GM23338 (cell line): Measurements from ENCODE around the gene HLX. TPM values are rescaled to one million over a fixed set of nuclear protein-coding genes. Genes with fewer than 3 reads are reported as not detected.

ENCODE experiments used
- ATAC-seq: fragments of 200-7000 bp; cut with Tn5 transposase; 3 replicates; pipeline ENCODE4 v1.9.1; 2020
- DNase-seq: peaks from one replicate; pipeline ENCODE4 v3.0.0-alpha.2; 2015; ENCODE audit warnings: low spot score
- H2AFZ ChIP-seq: fragments of 200-600 bp; sonication (generic); 2 replicates; pipeline ENCODE4 v1.8.0; 2016; ENCODE audit warnings: antibody characterized with exemption, mild to moderate bottlenecking, moderate library complexity
- H3F3A ChIP-seq: fragments of 200-600 bp; sonication (generic); replicated peaks from 2 replicates; pipeline ENCODE4 v1.8.0; 2017; ENCODE audit warnings: antibody characterized with exemption, mixed run types, low read depth
- H3K27ac ChIP-seq: fragments of 200-600 bp; sonication (generic); 2 replicates; pipeline ENCODE4 v1.6.1; 2016; ENCODE audit warnings: low read depth
- H3K27me3 ChIP-seq: fragments of 200-600 bp; sonication (generic); 2 replicates; pipeline ENCODE4 v1.8.0; 2016; ENCODE audit warnings: mild to moderate bottlenecking, mixed run types, moderate library complexity; ENCODE audit not compliant: insufficient read depth
- H3K36me3 ChIP-seq: fragments of 200-600 bp; sonication (generic); 2 replicates; pipeline ENCODE4 v1.8.0; 2016; ENCODE audit warnings: mild to moderate bottlenecking; ENCODE audit not compliant: insufficient read depth
- H3K4me1 ChIP-seq: fragments of 200-600 bp; sonication (generic); 2 replicates; pipeline ENCODE4 v1.8.0; 2016; ENCODE audit warnings: mild to moderate bottlenecking, moderate library complexity; ENCODE audit not compliant: insufficient read depth
- H3K4me2 ChIP-seq: fragments of 200-600 bp; sonication (generic); 2 replicates; pipeline ENCODE4 v1.7.1; 2017; ENCODE audit warnings: mixed run types
- H3K4me3 ChIP-seq: fragments of 200-600 bp; sonication (generic); 2 replicates; pipeline ENCODE4 v1.6.1; 2016; ENCODE audit warnings: mixed run types
- H3K79me2 ChIP-seq: fragments of 200-600 bp; sonication (generic); replicated peaks from 2 replicates; pipeline ENCODE4 v1.8.0; 2017; ENCODE audit warnings: mild to moderate bottlenecking; ENCODE audit not compliant: insufficient read depth
- H3K9me2 ChIP-seq: fragments of 200-600 bp; sonication (generic); 2 replicates; pipeline ENCODE4 v1.8.0; 2017; ENCODE audit not compliant: insufficient read depth
- H4K20me1 ChIP-seq: fragments of 200-600 bp; sonication (generic); replicated peaks from 2 replicates; pipeline ENCODE4 v1.8.0; 2017; ENCODE audit warnings: mild to moderate bottlenecking; ENCODE audit not compliant: insufficient read depth
- H3K27ac Mint-ChIP-seq: 2 replicates; pipeline ENCODE4 v1.8.0; 2020; ENCODE audit warnings: inconsistent platforms, mild to moderate bottlenecking, moderate library complexity, mixed read lengths
- H3K27me3 Mint-ChIP-seq: 3 replicates; pipeline ENCODE4 v1.8.0; 2022; ENCODE audit warnings: low read depth, mild to moderate bottlenecking, moderate library complexity, mixed read lengths, inconsistent platforms; ENCODE audit not compliant: insufficient read depth, poor library complexity
- H3K36me3 Mint-ChIP-seq: 3 replicates; pipeline ENCODE4 v1.8.0; 2021; ENCODE audit warnings: low read depth, mild to moderate bottlenecking, inconsistent platforms, moderate library complexity, mixed read lengths
- H3K4me1 Mint-ChIP-seq: 3 replicates; pipeline ENCODE4 v1.8.0; 2020; ENCODE audit warnings: mild to moderate bottlenecking, inconsistent platforms, mixed read lengths
- H3K4me3 Mint-ChIP-seq: 3 replicates; pipeline ENCODE4 v1.8.0; 2021; ENCODE audit warnings: moderate library complexity, mild to moderate bottlenecking, inconsistent platforms, mixed read lengths
- H3K9me3 Mint-ChIP-seq: 3 replicates; pipeline ENCODE4 v1.8.0; 2020; ENCODE audit warnings: moderate library complexity, mild to moderate bottlenecking, inconsistent platforms, mixed read lengths
- CREB1 ChIP-seq: fragments of 250-450 bp; sonication (Bioruptor Pico); IDR thresholded peaks from 2 replicates; pipeline ENCODE4 v1.5.0; 2020; ENCODE audit warnings: low read depth, mild to moderate bottlenecking, moderate library complexity
- CTCF ChIP-seq, 2 experiments: fragments of 200-600 bp in 1 of 2; sonication (generic) in 1 of 2; conservative IDR thresholded peaks; 2 replicates each; pipeline versions ENCODE4 v1.5.1 to v1.6.1; 2016 to 2017; ENCODE audit warnings: antibody characterized with exemption in 2 of 2, low read depth in 2 of 2, mild to moderate bottlenecking in 2 of 2, moderate library complexity in 1 of 2
- ETS1 ChIP-seq: IDR thresholded peaks from 2 replicates; pipeline ENCODE4 v1.6.1; 2016; ENCODE audit warnings: antibody characterized with exemption
- EZH2 ChIP-seq: fragments of 200-600 bp; sonication (generic); IDR thresholded peaks from one replicate; pipeline ENCODE4 v1.8.0; 2017; ENCODE audit warnings: antibody characterized with exemption, mild to moderate bottlenecking, low read depth; ENCODE audit not compliant: unreplicated experiment
- EZH2phosphoT487 ChIP-seq: fragments of 200-600 bp; sonication (generic); IDR thresholded peaks from one replicate; pipeline ENCODE4 v1.8.1; 2018; ENCODE audit warnings: antibody characterized with exemption; ENCODE audit not compliant: unreplicated experiment
- JUNB ChIP-seq: IDR thresholded peaks from one replicate; pipeline ENCODE4 v1.6.1; 2016; ENCODE audit warnings: antibody characterized with exemption; ENCODE audit not compliant: unreplicated experiment
- NANOG ChIP-seq: IDR thresholded peaks from 2 replicates; pipeline ENCODE4 v1.6.1; 2016; ENCODE audit warnings: antibody characterized with exemption, borderline replicate concordance
- POLR2AphosphoS5 ChIP-seq: IDR thresholded peaks from 2 replicates; pipeline ENCODE4 v1.6.1; 2016; ENCODE audit warnings: antibody characterized with exemption, low read depth
- REST ChIP-seq: IDR thresholded peaks from one replicate; pipeline ENCODE4 v1.6.1; 2018; ENCODE audit warnings: antibody characterized with exemption; ENCODE audit not compliant: unreplicated experiment
- STAT1 ChIP-seq: IDR thresholded peaks from one replicate; pipeline ENCODE4 v1.6.1; 2016; ENCODE audit warnings: antibody characterized with exemption; ENCODE audit not compliant: unreplicated experiment
- ZNF114 ChIP-seq: fragments of 250-450 bp; sonication (Bioruptor Pico); IDR thresholded peaks from 2 replicates; pipeline ENCODE4 v1.5.0; 2020; ENCODE audit warnings: mild to moderate bottlenecking, moderate library complexity
- ZNF331 ChIP-seq: fragments of 250-450 bp; sonication (Bioruptor Pico); IDR thresholded peaks from 2 replicates; pipeline ENCODE4 v1.5.0; 2020; ENCODE audit warnings: low read depth, mild to moderate bottlenecking, moderate library complexity
- ZNF462 ChIP-seq: fragments of 250-450 bp; sonication (Bioruptor Pico); IDR thresholded peaks from 2 replicates; pipeline ENCODE4 v1.5.0; 2020; ENCODE audit warnings: mild to moderate bottlenecking, moderate library complexity
- polyA plus RNA-seq: library from polyadenylated mRNA; unstranded; fragments of >200 nt; fragmentation: Nextera tagmentation; extraction: Ambion mirVana; gene quantifications from 2 replicates; pipeline ENCODE4 v1.2.1, GENCODE V29; 2016
- total RNA-seq: library from RNA; depleted of rRNA; stranded (reverse); fragments of >200 nt; shearing (Covaris generic); gene quantifications from 2 replicates; pipeline ENCODE4 v1.2.3, GENCODE V29; 2014

HLX gene
- total and polyA plus RNA-seq, 2 experiments from 2014 or later, result 0.07 TPM; not detected in 1

- no peak for DNase-seq
- Histone ChIP-seq H3F3A (no peaks in the 10 kb centered on the region), H3K36me3 (no peaks in the 10 kb centered on the region), H3K4me3 (no peak overlapping the region), H3K4me1 (no peaks in the 10 kb centered on the region), H3K79me2 (no peaks in the 10 kb centered on the region), H3K9me2 (no peaks in the 10 kb centered on the region), H3K4me2 (no peak overlapping the region), H3K27ac (no peak overlapping the region), H4K20me1 (no peaks in the 10 kb centered on the region), H3K27me3 (no peaks in the 10 kb centered on the region), H2AFZ (no peak overlapping the region)
- H3K4me1 Mint-ChIP-seq, result no peaks in the 10 kb centered on the region
- H3K4me3 Mint-ChIP-seq, result no peak overlapping the region
- TF ChIP-seq ZNF462 (no peak), JUNB (no peak), ETS1 (no peak), REST (no peak), STAT1 (no peak), CTCF (conservative IDR thresholded peaks at IDR 0.05; ENCODE audit: low read depth in 2 of 2) (no peak), POLR2AphosphoS5 (no peak), CREB1 (no peak), ZNF331 (no peak), NANOG (no peak), ZNF114 (CRISPR knock-in tag) (no peak), EZH2phosphoT487 (no peak), EZH2 (no peak)
- H3K36me3 Mint-ChIP-seq, result no peaks in the 10 kb centered on the region
- H3K27me3 Mint-ChIP-seq, result no peaks in the 10 kb centered on the region
- ATAC-seq, result no peak
- no peak overlapping the region for H3K27ac Mint-ChIP-seq
- no peaks in the 10 kb centered on the region for H3K9me3 Mint-ChIP-seq
Observed at GRCh38 chr1:220915117-220915440, 35.8 kb downstream of the HLX start.
